OCI-LY1 (cell line): ENCODE results near the gene PCDHB5.

ENCODE experiments used
- EZH2 ChIP-seq: fragments of 200-600 bp; sonication (generic), shearing (Covaris generic); IDR thresholded peaks from 2 replicates; pipeline ENCODE4 v1.8.0; 2017; ENCODE audit warnings: borderline replicate concordance, mixed run types, mild to moderate bottlenecking, antibody characterized with exemption, low read length, moderate library complexity, mixed read lengths
- TF ChIP-seq, protein P1 (sequence below): fragments of 200-600 bp; sonication (generic), shearing (Covaris generic); IDR thresholded peaks from 2 replicates; pipeline ENCODE4 v1.5.1; 2017; ENCODE audit warnings: mild to moderate bottlenecking, antibody characterized with exemption, low read length, moderate library complexity, mixed read lengths

GRCh38 chr5:141155540-141156374 lies 20.8 kb downstream of the PCDHB5 start:
- TF ChIP-seq EZH2, result no peak
- TF ChIP-seq, protein P1, sequence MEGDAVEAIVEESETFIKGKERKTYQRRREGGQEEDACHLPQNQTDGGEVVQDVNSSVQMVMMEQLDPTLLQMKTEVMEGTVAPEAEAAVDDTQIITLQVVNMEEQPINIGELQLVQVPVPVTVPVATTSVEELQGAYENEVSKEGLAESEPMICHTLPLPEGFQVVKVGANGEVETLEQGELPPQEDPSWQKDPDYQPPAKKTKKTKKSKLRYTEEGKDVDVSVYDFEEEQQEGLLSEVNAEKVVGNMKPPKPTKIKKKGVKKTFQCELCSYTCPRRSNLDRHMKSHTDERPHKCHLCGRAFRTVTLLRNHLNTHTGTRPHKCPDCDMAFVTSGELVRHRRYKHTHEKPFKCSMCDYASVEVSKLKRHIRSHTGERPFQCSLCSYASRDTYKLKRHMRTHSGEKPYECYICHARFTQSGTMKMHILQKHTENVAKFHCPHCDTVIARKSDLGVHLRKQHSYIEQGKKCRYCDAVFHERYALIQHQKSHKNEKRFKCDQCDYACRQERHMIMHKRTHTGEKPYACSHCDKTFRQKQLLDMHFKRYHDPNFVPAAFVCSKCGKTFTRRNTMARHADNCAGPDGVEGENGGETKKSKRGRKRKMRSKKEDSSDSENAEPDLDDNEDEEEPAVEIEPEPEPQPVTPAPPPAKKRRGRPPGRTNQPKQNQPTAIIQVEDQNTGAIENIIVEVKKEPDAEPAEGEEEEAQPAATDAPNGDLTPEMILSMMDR, result peak; percentile 50; the same call in 1 of the 2 replicates
